ENCODE results near the gene EIF4EBP2.
A peak's percentile ranks its signal among the peaks of the same experiment; 100 is the strongest.

Gene EIF4EBP2

DNA sequence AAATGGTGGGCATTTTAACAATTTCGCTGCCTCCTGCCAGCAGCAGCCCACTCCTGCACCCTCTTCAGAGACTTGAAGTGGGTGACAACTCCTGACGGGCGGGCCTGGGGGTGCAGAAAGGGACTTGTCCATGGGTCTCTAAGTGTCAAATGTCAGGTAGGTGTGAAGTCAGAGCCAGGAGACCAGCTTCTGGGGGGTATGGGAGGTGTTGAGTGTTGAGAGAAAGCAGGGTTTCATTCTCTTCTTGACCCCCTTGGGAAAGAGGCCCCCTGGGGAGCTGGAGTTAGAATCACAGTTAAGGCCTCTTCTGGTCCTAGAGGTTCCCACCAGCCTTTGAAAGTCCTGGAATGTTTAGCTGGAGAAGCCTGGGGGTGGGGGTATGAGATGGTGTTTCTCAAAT, 63.0 kb downstream of the EIF4EBP2 start:
- Histone ChIP-seq H3K27me3 (ENCODE audit: insufficient read depth, poor library complexity, severe bottlenecking) (peaks cover 24% of the 10 kb centered on the region), H3K27ac (ENCODE audit: poor library complexity, severe bottlenecking) (no peak overlapping the region), H3K4me1 (ENCODE audit: insufficient read depth, poor library complexity, severe bottlenecking) (no peaks in the 10 kb centered on the region), H3K4me3 (ENCODE audit: severe bottlenecking) (no peak overlapping the region), H3K36me3 (ENCODE audit: low read depth) (no peaks in the 10 kb centered on the region), H3K9me3 (ENCODE audit: severe bottlenecking) (no peaks in the 10 kb centered on the region)
- no peak for ATAC-seq (ENCODE audit: low read depth)
- no peak for DNase-seq (ENCODE audit: low spot score)
- TF ChIP-seq, protein P1, sequence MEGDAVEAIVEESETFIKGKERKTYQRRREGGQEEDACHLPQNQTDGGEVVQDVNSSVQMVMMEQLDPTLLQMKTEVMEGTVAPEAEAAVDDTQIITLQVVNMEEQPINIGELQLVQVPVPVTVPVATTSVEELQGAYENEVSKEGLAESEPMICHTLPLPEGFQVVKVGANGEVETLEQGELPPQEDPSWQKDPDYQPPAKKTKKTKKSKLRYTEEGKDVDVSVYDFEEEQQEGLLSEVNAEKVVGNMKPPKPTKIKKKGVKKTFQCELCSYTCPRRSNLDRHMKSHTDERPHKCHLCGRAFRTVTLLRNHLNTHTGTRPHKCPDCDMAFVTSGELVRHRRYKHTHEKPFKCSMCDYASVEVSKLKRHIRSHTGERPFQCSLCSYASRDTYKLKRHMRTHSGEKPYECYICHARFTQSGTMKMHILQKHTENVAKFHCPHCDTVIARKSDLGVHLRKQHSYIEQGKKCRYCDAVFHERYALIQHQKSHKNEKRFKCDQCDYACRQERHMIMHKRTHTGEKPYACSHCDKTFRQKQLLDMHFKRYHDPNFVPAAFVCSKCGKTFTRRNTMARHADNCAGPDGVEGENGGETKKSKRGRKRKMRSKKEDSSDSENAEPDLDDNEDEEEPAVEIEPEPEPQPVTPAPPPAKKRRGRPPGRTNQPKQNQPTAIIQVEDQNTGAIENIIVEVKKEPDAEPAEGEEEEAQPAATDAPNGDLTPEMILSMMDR (IDR thresholded peaks at IDR 0.05; ENCODE audit: poor library complexity, severe bottlenecking) = no peak

GRCh38 chr10:70472799-70473454, 69.0 kb downstream of the EIF4EBP2 start:
- Histone ChIP-seq H3K4me3 (ENCODE audit: severe bottlenecking) (no peak overlapping the region), H3K27ac (ENCODE audit: poor library complexity, severe bottlenecking) (no peak overlapping the region), H3K27me3 (ENCODE audit: insufficient read depth, poor library complexity, severe bottlenecking) (peaks cover 31% of the 10 kb centered on the region), H3K36me3 (ENCODE audit: low read depth) (no peaks in the 10 kb centered on the region), H3K4me1 (ENCODE audit: insufficient read depth, poor library complexity, severe bottlenecking) (peaks cover 14% of the 10 kb centered on the region), H3K9me3 (ENCODE audit: severe bottlenecking) (no peaks in the 10 kb centered on the region)
- TF ChIP-seq, protein P1 (IDR thresholded peaks at IDR 0.05; ENCODE audit: poor library complexity, severe bottlenecking) = no peak
- ATAC-seq (ENCODE audit: low read depth) = no peak
- no peak for DNase-seq (ENCODE audit: low spot score)

DNA sequence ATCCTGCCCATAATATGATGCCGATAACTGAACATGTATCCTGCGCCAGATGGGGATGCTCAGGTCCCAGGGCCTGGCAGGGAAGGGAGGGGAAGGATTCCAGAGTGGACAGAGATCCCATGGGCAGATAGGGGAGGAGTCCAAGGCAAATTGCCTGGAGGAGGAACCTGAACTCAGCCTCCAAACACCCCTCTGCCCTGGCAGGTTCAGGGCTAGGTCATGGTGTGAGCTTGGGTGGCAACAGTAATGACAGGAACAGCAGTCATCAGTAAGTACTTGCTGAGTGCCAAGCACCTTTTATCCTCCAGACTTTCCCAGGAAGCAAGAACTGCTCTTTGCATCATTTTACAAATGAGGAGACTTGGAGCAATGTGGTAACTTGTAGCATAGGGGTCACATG, 70.8 kb downstream of the EIF4EBP2 start:
- Histone ChIP-seq H3K36me3 (ENCODE audit: low read depth) (no peaks in the 10 kb centered on the region), H3K27me3 (ENCODE audit: insufficient read depth, poor library complexity, severe bottlenecking) (peaks cover 41% of the 10 kb centered on the region), H3K4me1 (ENCODE audit: insufficient read depth, poor library complexity, severe bottlenecking) (peaks cover 14% of the 10 kb centered on the region), H3K4me3 (ENCODE audit: severe bottlenecking) (no peak overlapping the region), H3K9me3 (ENCODE audit: severe bottlenecking) (no peaks in the 10 kb centered on the region), H3K27ac (ENCODE audit: poor library complexity, severe bottlenecking) (no peak overlapping the region)
- DNase-seq (ENCODE audit: low spot score) (no peak), ATAC-seq (ENCODE audit: low read depth) (no peak)
- TF ChIP-seq, protein P1 (IDR thresholded peaks at IDR 0.05; ENCODE audit: poor library complexity, severe bottlenecking) = no peak

DNA sequence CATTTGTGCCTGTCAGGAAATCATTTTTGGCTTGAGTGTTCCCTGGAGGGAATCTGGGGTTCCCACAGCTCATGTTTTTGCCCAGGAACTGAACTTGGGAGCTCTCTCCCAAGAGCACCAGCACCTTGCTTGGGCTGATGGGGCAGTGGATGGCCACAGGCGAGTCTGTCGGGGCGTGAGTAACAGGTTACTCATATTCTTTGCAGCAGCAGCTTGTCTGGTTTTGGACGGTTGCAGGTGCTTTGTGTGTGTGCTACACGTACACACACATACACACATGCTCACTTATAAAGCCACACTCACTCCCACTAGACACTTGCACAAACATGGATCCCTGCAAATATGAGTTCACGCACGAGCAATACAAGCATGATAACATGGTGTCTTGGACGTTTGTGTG, 71.7 kb downstream of the EIF4EBP2 start:
- TF ChIP-seq, protein P1 (IDR thresholded peaks at IDR 0.05; ENCODE audit: poor library complexity, severe bottlenecking) = no peak
- no peak overlapping the region for H3K4me3 ChIP-seq (ENCODE audit: severe bottlenecking)
- H3K27me3 ChIP-seq (ENCODE audit: insufficient read depth, poor library complexity, severe bottlenecking) = peaks cover 41% of the 10 kb centered on the region
- H3K36me3 ChIP-seq (ENCODE audit: low read depth) = no peaks in the 10 kb centered on the region
- no peaks in the 10 kb centered on the region for H3K9me3 ChIP-seq (ENCODE audit: severe bottlenecking)
- peak; percentile 77 for ATAC-seq (ENCODE audit: low read depth)
- no peak for DNase-seq (ENCODE audit: low spot score)
- H3K27ac ChIP-seq (ENCODE audit: poor library complexity, severe bottlenecking) = no peak overlapping the region
- H3K4me1 ChIP-seq (ENCODE audit: insufficient read depth, poor library complexity, severe bottlenecking) = peaks cover 14% of the 10 kb centered on the region

- ATAC-seq (ENCODE audit: low read depth) (no peak), DNase-seq (ENCODE audit: low spot score) (no peak)
- Histone ChIP-seq H3K27ac (ENCODE audit: poor library complexity, severe bottlenecking) (no peak overlapping the region), H3K4me1 (ENCODE audit: insufficient read depth, poor library complexity, severe bottlenecking) (peaks cover 14% of the 10 kb centered on the region), H3K27me3 (ENCODE audit: insufficient read depth, poor library complexity, severe bottlenecking) (peaks cover 41% of the 10 kb centered on the region), H3K4me3 (ENCODE audit: severe bottlenecking) (no peak overlapping the region), H3K36me3 (ENCODE audit: low read depth) (no peaks in the 10 kb centered on the region), H3K9me3 (ENCODE audit: severe bottlenecking) (no peaks in the 10 kb centered on the region)
- TF ChIP-seq, protein P1 (IDR thresholded peaks at IDR 0.05; ENCODE audit: poor library complexity, severe bottlenecking) = no peak
These were observed 72.5 kb downstream of the EIF4EBP2 start for GRCh38 chr10:70476249-70477035.

Data from RWPE2 (cell line).